Activated effector memory CD4-positive, alpha-beta T cell treated with anti-CD3 and anti-CD28 coated beads, Interleukin-2, amount 50 U/mL, for 16 hours (primary cell): Measurements from ENCODE around the gene MEIOSIN.

ENCODE experiments used
- DNase-seq: peaks from one replicate; pipeline ENCODE4 v3.0.0-alpha.2; 2020

MEIOSIN gene

GRCh38 chr19:45801603-45802175 is 68.5 kb downstream of the MEIOSIN start:
- no peak for DNase-seq

- no peak for DNase-seq
Measured at GRCh38 chr19:45804140-45804958, 71.1 kb downstream of the MEIOSIN start.

DNA sequence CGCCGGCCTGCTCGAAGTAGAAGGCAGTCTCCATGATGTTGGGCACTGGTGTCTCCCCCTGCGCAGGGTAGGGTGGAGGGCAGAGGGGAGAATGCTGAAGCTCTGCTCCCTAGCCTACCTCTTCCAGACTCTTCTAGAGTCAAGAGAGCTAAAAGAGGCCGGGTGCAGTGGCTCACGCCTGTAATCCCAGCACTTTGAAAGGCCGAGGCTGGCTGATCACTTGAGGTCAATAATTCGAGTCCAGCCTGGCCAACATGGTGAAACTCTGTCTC is 71.7 kb downstream of the MEIOSIN start:
- no peak for DNase-seq

DNA sequence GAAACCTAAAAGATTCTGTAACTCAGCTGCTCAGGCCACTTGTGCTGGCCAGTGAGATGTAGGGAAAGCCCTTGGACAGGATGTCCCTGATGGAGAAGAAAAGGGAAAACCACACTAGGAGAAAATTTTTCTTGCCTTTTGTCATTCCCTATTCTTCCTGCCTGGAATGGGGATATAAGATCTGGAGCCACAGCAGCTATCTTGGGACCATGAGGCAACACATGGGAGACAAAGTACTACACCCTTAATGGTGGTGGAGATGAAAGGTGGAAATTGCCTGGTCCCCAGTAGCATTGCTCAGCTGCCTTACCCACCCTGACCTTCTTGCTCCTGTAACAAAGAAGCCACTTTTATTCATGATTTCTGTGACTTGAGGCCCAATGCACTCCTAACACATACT is 72.5 kb downstream of the MEIOSIN start:
- DNase-seq: no peak

GRCh38 chr19:45809643-45810159 is 76.5 kb downstream of the MEIOSIN start:
- no peak for DNase-seq

GRCh38 chr19:45812297-45812696 is 79.1 kb downstream of the MEIOSIN start:
- DNase-seq: no peak
